DND-41 (cell line): ENCODE results near the gene PLA2G2F.

ENCODE experiments used
- ATAC-seq: fragments of 200-7000 bp; cut with Tn5 transposase; 3 replicates; pipeline ENCODE4 v1.9.1; 2021; ENCODE audit warnings: low read depth; ENCODE audit not compliant: insufficient read depth
- DNase-seq: peaks from one replicate; pipeline ENCODE4 v3.0.0-alpha.2; 2020
- H2AFZ ChIP-seq: 2 replicates; pipeline ENCODE4 v1.6.0; 2012; ENCODE audit warnings: low read depth, low read length
- H3K27ac ChIP-seq: 2 replicates; pipeline ENCODE4 v1.5.1; 2012; ENCODE audit warnings: low read length, inconsistent platforms
- H3K27me3 ChIP-seq: fragments of 200-600 bp; sonication (generic); 2 replicates; pipeline ENCODE4 v1.6.0; 2012; ENCODE audit warnings: low read length, mild to moderate bottlenecking, inconsistent platforms; ENCODE audit not compliant: insufficient read depth, poor library complexity
- H3K36me3 ChIP-seq: 2 replicates; pipeline ENCODE4 v1.5.1; 2012; ENCODE audit warnings: low read length, inconsistent platforms; ENCODE audit not compliant: insufficient read depth
- H3K4me1 ChIP-seq: 2 replicates; pipeline ENCODE4 v1.5.1; 2012; ENCODE audit warnings: mild to moderate bottlenecking, low read length; ENCODE audit not compliant: insufficient read depth
- H3K4me2 ChIP-seq: 2 replicates; pipeline ENCODE4 v1.6.0; 2012; ENCODE audit warnings: mild to moderate bottlenecking, moderate library complexity, low read length, inconsistent platforms; ENCODE audit not compliant: insufficient read depth
- H3K4me3 ChIP-seq, 2 experiments: fragments of 200-600 bp in 1 of 2; shearing (Covaris generic) in 1 of 2; 2 replicates each; pipeline ENCODE4 v1.5.1; 2012 to 2016; ENCODE audit warnings: inconsistent platforms in 2 of 2, low read length in 2 of 2, mild to moderate bottlenecking in 2 of 2, low read depth in 1 of 2, moderate library complexity in 1 of 2
- H3K79me2 ChIP-seq: 2 replicates; pipeline ENCODE4 v1.6.0; 2012; ENCODE audit warnings: low read length, inconsistent platforms; ENCODE audit not compliant: insufficient read depth
- H3K9ac ChIP-seq: 2 replicates; pipeline ENCODE4 v1.6.0; 2012; ENCODE audit warnings: low read depth, mild to moderate bottlenecking, inconsistent platforms, low read length, moderate library complexity
- H3K9me3 ChIP-seq: 2 replicates; pipeline ENCODE4 v1.5.1; 2012; ENCODE audit warnings: low read length, moderate library complexity, mild to moderate bottlenecking, inconsistent platforms; ENCODE audit not compliant: insufficient read depth, severe bottlenecking
- H4K20me1 ChIP-seq: 2 replicates; pipeline ENCODE4 v1.6.0; 2012; ENCODE audit warnings: low read length; ENCODE audit not compliant: insufficient read depth
- EZH2 ChIP-seq: IDR thresholded peaks from 3 replicates; pipeline ENCODE4 v1.6.1; 2012; ENCODE audit warnings: borderline replicate concordance, low read depth, mild to moderate bottlenecking, moderate library complexity, low read length, inconsistent platforms; ENCODE audit not compliant: severe bottlenecking
- TF ChIP-seq, protein P1 (sequence below): IDR thresholded peaks from 2 replicates; pipeline ENCODE4 v1.5.1; 2012; ENCODE audit warnings: borderline replicate concordance, low read length, moderate library complexity, mild to moderate bottlenecking; ENCODE audit not compliant: poor library complexity, severe bottlenecking; ENCODE audit errors: extremely low read depth

The PLA2G2F gene

DNA sequence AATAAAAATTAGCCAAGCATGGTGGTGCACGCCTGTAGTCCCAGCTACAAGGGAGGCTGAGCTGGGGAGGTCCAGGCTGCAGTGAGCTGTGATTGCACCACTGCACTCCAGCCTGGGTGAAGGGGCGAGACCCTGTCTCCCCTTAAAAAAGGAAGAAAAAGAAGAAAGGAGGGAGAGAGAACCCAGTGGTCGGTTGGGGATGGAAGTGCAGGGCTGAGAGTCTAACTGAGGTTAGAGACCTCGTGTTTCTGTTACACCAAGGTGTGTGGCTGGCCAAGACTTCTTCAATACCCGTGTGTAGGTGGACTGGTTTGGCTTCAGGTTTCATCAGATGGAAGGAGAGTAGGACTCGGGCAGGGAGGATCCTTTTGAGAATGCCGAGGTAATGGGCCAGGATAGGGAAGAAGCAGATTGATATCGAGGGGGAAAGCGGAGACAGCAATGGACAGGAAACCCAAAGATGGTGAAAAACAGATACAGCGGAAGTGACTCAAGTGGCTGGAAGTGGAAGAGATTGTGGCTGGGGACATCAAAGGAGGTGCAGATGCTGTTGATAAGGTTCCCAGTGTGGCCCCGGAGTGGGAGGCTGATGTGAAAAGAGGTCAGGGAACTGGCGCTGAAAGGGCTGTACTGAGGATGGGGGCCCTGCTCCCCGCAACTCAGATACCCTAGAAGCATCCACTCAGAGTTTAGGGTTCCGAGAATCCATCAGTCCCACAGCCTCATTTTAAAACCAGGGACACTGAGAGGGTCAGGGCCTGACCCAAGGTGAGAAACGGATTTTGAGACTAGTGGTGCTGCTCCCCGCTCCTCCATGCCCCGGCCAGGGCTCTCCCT, 46.1 kb downstream of the PLA2G2F start:
- Histone ChIP-seq H3K9ac (0 out of 2 replicates have a peak overlapping the region, but pooled peaks have one; percentile 17), H3K27me3 (no peaks in the 10 kb centered on the region), H3K27ac (peak overlapping the region; percentile 46; the same call in 1 of the 2 replicates), H3K9me3 (no peaks in the 10 kb centered on the region), H2AFZ (no peak overlapping the region), H3K4me3 (no peak overlapping the region), H4K20me1 (no peaks in the 10 kb centered on the region), H3K4me2 (peak overlapping the region; percentile 37), H3K4me1 (peaks cover 46% of the 10 kb centered on the region), H3K79me2 (no peaks in the 10 kb centered on the region), H3K36me3 (no peaks in the 10 kb centered on the region)
- ATAC-seq (peak; percentile 78), DNase-seq (peak; percentile 76)
- TF ChIP-seq, protein P1, sequence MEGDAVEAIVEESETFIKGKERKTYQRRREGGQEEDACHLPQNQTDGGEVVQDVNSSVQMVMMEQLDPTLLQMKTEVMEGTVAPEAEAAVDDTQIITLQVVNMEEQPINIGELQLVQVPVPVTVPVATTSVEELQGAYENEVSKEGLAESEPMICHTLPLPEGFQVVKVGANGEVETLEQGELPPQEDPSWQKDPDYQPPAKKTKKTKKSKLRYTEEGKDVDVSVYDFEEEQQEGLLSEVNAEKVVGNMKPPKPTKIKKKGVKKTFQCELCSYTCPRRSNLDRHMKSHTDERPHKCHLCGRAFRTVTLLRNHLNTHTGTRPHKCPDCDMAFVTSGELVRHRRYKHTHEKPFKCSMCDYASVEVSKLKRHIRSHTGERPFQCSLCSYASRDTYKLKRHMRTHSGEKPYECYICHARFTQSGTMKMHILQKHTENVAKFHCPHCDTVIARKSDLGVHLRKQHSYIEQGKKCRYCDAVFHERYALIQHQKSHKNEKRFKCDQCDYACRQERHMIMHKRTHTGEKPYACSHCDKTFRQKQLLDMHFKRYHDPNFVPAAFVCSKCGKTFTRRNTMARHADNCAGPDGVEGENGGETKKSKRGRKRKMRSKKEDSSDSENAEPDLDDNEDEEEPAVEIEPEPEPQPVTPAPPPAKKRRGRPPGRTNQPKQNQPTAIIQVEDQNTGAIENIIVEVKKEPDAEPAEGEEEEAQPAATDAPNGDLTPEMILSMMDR: no peak
- TF ChIP-seq EZH2: no peak

DNA sequence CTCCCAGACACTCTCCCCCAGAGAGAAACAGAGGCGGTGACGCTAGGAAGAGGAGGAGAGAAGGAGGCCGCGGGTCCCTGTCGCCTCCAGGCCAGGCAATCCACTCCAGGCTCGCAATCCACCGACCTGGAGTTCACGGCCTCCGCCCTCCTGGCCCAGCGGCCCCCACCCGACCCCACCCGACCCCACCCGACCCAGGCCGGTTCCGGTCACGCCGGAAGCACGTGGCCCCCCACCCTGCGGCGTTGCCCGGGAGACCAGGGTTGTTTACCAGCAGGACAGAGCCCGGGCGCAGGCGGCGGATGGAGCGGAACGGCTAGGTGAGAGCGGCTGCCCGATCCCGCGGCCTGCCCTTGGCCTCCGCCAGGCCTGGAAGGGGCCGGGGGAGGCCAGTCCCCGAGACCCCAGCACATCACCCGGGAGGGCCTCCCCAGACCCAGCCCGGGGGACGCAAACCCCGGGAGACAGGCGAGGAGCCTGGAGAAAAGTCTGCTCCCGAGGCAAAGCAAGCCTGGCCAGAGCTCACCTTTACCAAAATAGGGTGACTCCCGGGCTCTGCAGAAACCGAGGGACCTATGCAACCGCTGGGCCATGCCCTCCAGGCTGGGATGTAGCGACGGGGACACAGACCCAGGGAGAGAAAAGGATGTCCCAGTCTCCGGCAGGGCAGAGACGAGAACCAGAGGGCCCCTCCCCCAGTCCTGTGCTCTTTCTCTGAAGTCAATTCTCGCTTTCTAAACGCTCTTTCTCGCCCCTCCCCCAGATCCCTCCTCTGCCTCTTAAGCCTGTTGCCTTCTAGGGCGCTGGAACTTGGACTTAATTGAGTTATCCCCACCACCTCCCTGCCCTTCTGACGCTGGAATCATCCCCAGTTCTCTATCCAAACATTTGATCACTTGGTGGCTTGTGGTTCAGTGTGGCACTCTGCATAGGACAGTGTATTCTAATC, 47.0 kb downstream of the PLA2G2F start, which contains the start of the genes PLA2G2C and UBXN10:
PLA2G2C (minus strand) TSS at position 685 of the 949 bp plus-strand sequence. CDS start 9,155 bp downstream, outside the sequence.
UBXN10 (plus strand) TSS at position 263 of the 949 bp plus-strand sequence. CDS start 4,466 bp downstream, outside the sequence.
- Histone ChIP-seq H3K27ac (peak within 1 kb of the TSS; percentile 74), H3K79me2 (no peaks in the 10 kb centered on the region), H3K4me1 (peaks cover 46% of the 10 kb centered on the region), H3K4me2 (peak within 1 kb of the TSS; percentile 37), H2AFZ (no peak within 1 kb of the TSS), H3K9me3 (no peaks in the 10 kb centered on the region), H3K4me3 (no peak within 1 kb of the TSS), H3K36me3 (no peaks in the 10 kb centered on the region), H3K9ac (peak within 1 kb of the TSS; percentile 40), H3K27me3 (no peaks in the 10 kb centered on the region), H4K20me1 (no peaks in the 10 kb centered on the region)
- ATAC-seq: peak; percentile 43
- no peak for TF ChIP-seq EZH2
- TF ChIP-seq, protein P1: no peak
- DNase-seq: peak; percentile 74

DNA sequence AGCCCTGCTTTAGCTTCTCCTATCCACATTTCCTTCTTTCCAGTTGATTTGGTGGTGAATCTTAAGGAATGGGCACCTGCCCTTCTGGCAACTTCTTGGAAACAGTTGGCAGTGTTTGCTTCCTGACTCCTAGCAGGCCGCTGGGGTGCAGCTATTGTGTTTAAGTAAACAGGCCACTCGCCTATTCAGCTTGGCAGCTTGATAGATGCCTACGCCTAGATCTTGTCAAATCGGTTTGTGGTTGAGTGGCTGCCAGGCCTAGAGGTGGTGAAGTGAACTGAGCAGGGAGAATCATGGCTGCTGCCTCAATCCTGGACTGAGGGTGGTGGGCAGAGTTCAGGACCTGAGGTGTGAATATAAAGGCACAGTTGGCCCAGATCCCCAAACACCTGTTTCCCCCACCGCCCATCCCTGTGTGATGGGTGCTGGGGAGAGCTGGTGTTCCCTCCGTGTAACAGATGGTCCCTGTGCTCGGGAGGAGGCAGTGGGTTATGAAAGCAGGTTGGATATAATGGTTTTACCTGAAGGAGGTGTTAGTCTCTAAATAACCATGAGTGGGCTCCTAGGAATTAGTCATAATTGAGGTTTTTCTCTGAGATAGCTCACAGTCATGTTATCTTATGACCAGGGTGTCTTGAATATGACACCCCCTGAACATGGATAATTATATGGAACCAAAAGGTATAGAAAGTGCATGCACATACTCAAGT, 48.1 kb downstream of the PLA2G2F start:
- no peak overlapping the region for H2AFZ ChIP-seq
- H3K4me1 ChIP-seq: peaks cover 46% of the 10 kb centered on the region
- no peaks in the 10 kb centered on the region for H4K20me1 ChIP-seq
- no peaks in the 10 kb centered on the region for H3K9me3 ChIP-seq
- H3K36me3 ChIP-seq: no peaks in the 10 kb centered on the region
- 0 out of 2 replicates have a peak overlapping the region, but pooled peaks have one; percentile 10 for H3K4me2 ChIP-seq
- no peaks in the 10 kb centered on the region for H3K79me2 ChIP-seq
- H3K9ac ChIP-seq: peak overlapping the region; percentile 40
- TF ChIP-seq, protein P1: peak; percentile 4
- no peak for TF ChIP-seq EZH2
- peaks cover 2% of the 10 kb centered on the region for H3K27me3 ChIP-seq
- peak; percentile 59 for DNase-seq
- no peak overlapping the region for H3K4me3 ChIP-seq
- peak overlapping the region; percentile 74 for H3K27ac ChIP-seq
- ATAC-seq: peak; percentile 69
